HG03066 (cell line): Measurements from ENCODE around the gene ARF3.
A peak's percentile ranks its signal among the peaks of the same experiment; 100 is the strongest.

Source experiments
- ATAC-seq: cut with Tn5 transposase; IDR thresholded peaks from one replicate; pipeline ENCODE4 v1.9.1; 2021; ENCODE audit warnings: low read depth; ENCODE audit not compliant: unreplicated experiment

Gene ARF3

DNA sequence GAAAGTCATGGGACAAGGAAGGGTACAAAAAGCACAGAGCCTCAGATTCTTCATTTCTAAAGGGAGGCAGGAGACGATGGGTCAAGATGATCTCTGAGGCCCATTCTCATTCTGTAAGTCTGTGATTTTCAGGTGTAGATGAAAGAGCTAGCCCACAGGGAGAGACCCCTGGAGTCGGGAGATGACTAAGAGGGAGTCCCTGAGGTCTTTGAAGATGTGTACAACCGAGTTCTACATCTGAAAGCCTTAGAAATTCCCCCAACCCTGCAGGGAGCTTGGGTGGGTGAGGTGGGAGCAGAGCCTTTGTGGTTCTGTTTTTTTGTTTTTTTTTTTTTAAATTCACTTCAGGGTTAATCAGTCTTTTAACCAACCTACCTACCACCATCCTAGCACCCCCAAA lies 11.2 kb upstream of the ARF3 start:
- no peak for ATAC-seq

DNA sequence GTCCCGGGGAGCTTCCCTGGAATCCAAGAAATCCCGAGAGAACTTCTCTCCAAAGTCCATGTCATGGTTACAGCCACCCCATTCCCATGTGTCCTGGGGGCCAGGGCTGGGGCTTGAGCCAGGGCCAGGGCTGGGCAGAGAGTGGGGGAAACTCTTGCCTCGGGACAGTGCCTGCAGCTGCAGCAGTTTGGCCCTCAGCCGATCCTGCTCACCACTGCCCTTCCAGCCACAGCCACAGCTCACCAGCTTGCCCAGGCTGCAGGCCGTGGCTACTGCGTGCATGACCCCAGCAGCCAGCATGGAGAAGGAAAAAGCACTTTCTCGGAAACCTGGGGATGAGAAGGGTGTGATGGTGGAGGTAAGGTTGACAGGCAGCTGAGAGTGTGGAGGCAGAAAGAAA lies 10.7 kb upstream of the ARF3 start:
- ATAC-seq, result no peak

DNA sequence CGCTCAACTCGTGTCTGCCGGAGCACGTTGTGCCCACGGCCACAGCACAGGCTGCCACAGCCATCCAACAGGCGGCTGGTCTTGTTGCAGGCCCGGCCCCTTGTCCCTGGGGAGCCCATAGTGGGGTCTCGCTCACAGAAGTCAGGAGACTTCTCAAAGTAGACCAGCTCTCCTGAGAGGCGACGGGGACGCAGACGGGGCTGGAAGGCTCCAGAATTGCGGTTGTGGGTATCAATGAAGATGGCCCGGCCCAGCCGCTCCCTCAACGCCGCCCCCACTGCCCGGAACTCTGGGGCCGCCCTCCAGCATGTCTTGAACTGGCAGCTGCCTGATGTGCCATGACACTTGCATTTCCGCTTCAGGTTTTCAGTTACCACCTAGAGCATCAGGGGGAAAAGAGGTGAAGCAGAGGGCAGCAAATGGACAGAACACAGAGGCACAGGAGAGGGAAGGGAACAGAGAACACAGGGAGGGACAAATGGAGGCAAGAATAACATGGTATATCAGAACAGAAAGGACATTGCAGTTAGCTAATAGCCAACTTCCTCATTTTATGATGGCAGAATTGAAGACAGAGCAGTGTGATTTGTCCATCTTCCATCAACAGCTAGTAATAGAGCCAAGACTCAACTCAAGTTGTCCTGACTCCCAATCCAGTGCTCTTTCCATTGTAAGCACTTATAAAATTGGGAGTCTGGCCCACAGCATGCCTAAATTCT lies 9.0 kb upstream of the ARF3 start:
- ATAC-seq, result no peak

DNA sequence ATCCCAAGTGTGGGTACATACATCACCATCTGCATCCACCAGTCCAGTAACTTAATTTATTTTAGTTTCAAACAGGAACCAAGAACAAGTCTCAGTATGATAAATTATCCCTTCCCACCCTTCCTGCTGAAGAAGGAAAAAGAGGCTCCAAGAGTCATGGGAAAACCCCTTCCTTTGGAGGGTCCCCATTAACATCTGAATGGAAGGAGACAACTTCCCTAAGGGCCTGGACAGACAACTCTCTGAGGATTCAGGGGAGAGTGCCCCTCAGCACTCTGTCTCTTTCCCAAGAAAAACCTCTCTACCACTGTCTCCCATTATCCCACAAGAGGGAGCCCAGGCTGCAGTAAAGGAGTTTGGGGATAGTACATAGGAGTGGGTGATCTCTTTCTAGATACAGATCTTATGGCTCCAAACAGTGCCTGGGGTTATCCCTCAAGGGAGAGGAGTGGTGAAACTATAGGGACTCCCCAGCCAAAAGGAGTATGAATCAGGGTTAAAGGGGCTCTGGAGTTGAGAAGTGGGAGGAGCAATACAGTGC lies 8.1 kb upstream of the ARF3 start:
- ATAC-seq, result no peak

DNA sequence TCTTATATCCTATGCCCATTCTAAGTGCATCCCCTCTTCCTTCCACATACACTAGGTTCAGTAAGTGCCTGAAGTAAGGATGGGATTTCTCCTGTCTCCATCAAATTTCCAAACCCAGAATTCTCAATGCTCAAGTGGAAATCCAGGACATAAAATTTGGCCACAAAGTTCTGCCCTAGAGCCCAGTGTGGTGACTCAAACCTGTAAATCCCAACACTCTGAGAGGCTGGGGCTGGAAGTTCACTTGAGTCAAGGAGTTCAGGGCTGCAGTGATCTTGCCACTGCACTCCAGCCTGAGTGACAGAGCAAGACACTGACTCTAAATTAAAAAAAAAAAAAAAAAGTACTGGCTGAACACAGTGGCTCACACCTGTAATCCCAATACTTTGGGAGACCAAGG lies 4.5 kb upstream of the ARF3 start:
- no peak for ATAC-seq

DNA sequence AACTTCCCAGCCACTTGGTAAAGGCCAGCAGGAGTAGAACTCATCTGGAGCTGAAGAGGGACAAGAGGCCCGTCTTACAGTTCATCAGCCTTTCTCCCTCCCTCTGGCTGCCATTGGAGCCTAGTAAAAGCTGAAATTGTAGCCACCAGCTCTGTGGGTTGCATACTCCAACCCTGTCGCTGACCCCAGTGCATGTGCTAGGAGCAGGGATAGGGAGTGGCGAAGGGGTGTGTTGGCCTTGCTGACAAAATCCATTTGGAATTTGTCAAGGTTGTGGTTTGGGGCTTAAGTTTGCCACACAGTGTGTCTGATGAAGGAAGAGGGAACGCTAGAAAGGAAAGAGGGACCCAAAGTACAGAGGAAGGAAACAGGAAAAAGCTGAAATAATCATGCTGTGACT lies 4.0 kb upstream of the ARF3 start:
- no peak for ATAC-seq

DNA sequence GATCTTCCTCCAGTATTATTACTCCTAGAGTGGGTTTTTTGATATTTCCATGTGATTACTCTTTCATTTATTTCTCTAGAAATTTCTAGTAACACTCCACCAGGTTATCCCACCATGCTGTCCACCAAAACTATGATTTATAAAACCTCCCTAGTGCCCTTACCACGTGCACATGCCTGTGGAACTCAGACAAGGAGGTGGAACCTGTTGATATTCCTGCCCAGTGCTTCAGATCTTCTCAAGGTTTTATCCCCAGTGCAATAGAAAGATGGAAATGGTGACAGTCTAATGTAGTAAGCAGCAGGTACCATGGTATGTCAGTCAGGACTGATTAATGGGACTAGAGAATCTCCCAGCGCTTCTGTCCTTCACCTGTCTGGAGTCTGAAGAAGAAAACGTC lies 3.5 kb upstream of the ARF3 start:
- ATAC-seq, result no peak

DNA sequence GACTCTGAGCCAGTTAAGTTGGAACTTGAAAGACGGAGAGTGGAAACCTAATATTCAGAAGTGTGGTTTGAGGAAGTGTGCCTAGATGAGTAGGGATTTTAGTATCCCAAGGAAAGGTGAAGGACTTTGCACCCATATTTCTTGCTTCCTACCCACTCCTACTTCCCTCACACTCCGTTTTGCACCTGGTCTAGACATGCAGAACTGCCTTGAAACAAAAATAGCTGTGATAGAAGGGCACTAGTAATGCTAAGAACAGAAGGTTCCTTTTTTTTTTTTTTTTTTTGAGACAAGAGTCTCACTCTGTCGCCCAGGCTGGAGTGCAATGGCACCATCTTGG lies 732 bp upstream of the ARF3 start:
- no peak for ATAC-seq

DNA sequence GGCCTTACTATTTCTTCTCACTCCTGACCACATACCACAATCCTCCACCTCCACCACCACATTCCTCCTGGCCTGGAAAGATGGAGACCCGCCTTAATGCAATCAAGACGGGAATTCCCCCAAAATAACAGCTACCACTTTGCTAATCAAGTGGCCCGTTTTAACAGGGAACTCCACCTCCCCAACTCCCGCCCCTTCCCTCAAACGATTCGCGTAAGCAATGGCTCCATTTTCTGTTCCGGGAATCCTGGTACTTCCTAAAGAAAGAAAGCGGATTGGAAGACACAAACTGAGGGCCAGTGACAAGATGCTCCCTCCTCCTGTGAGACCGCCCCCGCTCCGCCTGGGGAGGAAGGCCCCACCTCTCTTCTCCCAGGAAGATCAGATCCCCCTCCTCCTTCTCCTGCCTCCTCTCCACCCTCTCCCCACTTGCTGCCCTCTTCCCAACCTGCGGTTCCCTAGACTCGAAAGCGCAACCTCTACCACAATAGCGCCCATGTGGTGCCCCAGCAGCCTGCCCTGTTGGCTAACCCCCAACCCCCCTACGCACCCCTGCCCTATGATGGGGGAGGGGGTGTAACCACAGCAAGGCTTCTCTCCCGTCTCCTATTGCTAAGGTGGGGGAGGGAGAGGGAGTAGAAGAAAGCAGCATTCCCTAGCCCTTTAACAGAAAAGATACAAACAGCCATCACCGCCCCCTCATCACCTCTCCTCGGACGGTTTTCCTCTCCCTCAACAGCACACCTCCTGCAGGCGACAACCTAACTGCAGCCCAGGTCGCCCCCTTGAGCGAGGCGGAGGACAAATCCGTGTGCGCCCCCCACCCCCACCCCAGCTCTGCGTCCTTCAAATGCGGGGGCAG lies 777 bp downstream of the ARF3 start:
- peak; percentile 7 for ATAC-seq

DNA sequence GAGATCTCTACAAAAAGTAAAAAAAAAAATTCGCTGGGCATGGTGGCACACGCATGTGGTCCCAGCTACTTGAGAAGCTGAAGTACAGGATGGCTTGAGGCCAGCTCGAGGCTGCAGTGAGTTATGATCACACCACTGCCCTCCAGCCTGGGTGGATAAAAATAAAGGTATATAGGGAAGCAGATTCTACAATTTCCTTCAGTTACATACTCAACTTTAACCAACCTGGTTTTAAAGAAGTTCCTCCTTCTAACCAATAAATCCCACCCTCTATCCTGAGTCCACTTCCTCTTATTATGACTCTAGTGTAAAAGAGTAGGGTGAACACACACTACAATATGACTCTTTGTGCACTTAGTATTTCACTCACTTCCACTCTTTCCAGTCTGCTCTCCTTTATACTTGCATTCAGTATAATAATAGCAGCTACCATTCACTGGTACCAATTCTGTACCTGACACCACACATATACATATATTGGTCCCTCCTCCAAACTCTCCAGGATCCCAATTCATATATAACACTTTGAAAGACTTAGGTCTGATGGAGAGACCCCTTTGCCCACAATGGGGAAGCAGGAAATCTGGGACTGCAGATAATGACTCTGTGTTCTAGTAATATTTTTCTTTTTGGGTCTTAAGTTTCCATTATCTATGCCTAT lies 2.3 kb downstream of the ARF3 start:
- no peak for ATAC-seq

DNA sequence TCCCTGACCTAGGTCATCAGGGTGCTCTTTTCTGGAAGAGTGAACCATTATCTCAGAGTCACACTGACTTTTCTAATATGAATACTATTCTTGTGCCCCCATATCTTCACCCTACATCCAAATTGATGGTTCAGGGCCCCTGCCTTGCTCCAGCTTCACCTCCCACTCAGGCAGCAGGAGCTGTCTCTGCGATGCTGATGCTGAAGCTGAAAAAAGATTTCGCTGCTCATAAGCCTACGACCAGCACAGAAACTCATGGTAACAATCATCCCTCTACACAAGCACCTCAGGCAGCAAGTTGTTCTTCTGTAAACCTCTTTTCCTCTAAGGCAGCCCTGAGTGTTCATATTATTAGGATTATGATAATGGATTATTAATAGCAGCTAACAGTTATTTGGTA lies 3.2 kb downstream of the ARF3 start:
- no peak for ATAC-seq

DNA sequence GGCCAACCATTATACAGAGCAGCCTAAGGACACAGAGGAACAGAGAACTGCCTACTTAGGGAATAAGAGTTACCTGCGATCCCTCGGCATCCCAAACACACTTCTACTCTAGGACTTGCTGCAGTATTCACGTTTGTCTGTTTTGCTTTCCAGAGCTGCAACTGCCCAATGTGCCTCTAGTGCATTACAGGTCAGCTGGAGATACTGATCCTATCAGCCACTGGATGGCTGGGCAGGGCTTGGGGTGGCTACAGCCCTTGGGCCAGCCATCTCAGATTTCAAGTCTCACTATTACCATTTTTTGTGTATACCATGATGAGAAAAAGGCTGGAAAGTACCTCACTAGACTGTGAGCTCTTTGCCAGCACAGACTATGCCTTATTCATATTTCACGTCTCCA lies 4.6 kb downstream of the ARF3 start:
- no peak for ATAC-seq

DNA sequence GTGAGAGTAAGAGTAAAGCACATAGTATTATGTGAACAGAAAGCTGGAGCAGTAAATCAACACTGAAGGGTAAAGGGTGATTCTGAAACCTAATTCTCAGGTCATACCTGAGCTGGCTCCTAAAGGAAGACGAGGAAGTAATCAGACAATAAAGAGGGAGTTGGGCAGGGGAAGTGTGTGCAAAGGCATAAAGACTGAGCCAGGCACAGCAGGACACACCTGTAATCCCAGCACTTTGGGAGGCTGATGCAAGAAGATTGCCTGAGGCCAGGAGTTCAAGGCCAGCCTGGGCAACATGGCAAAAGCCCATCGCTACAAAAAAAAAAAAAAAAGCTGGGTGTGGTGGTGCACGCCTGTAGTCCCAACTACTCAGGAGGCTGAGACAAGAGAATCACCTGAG lies 9.6 kb downstream of the ARF3 start:
- ATAC-seq, result no peak

DNA sequence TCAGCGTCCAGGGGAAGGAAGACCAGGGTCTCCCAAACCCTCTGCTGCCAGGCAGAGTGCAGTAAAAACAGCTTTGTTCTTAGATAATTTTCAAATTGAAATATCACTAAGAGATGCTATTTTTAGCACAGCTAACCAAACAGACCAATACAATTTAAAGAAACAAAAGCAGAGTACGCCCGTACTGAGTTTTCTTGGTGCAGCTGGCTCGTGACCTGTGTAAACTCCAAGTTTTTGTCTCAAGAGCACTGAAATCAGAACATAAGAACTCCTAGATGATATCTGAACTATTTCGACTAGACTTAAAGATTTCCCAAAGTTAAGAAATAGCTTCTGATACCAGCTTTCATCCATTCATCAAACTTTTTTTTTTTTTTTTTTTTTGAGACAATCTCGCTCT lies 10.3 kb downstream of the ARF3 start:
- no peak for ATAC-seq

DNA sequence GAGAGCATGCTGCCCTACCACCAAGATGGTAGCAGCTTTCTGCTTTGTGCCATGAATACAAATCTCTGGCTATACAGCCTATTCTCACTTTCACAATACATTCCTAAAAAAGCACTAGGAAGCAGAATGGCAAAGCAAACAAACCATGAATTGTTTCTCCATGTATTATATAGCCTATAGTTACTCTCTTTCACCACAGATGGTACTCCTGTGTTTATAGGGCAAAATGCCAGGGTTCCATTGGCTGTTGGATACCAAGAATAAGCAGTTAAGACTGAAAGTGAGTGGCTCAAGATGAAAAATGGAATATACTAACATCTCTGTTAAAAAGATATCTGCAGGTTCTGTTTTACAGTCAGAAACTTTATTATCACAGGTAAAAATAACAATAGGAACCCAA lies 11.1 kb downstream of the ARF3 start:
- no peak for ATAC-seq

DNA sequence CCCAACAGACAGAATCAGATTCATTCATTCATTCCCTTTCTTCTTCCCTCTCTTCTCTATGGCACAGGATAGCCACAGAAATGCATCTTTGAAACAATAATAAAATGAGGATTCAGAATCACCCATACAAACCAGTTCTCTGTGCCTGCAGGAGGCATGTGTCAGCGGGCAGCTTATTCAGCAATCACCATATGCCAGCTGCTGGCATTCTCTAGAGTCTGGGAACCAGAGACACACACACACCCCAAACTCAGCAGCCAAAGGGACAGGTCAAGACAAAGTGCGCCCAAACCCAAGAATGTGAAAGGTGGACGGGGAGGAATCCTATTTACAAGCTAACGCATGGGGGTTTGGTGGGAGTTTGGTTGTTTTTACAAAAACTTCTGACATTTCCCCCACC lies 14.1 kb downstream of the ARF3 start:
- ATAC-seq, result no peak

DNA sequence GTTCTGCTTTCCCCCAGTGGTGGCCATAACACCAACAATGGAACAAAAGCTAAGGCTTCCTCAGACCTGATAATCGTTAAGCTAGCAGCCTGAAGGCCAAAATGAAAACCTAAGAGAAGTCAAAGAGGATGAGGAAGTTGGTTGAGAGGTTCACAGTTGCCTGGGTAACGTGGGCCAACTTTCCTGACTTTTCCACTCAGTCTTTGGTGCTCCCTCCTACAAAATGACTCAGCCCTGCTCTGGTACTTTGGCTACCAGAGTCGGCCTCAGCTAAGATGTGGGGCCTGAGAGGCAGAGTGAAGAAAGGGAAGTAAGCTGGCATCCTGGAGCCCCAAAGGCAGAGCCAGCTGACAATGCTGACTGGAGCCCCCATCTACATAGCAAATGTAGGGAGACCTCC lies 17.1 kb downstream of the ARF3 start:
- ATAC-seq, result no peak

DNA sequence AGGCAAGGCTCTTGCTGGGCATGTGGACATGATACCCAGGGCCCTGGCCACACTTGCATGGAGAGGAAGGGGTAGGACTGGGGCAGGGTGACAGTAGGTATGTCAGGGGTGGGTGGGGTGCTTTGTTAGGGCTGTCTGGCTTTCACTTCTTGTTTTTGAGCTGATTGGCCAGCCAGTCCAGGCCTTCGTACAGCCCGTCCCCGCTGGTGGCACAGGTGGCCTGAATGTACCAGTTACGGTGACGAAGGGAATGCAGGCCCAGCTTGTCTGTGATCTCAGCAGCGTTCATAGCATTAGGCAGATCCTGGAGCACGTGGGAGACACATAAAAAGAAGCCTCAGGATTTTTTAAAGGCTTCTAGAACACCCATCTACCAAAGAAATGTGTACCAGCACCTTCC lies 18.5 kb downstream of the ARF3 start:
- no peak for ATAC-seq

DNA sequence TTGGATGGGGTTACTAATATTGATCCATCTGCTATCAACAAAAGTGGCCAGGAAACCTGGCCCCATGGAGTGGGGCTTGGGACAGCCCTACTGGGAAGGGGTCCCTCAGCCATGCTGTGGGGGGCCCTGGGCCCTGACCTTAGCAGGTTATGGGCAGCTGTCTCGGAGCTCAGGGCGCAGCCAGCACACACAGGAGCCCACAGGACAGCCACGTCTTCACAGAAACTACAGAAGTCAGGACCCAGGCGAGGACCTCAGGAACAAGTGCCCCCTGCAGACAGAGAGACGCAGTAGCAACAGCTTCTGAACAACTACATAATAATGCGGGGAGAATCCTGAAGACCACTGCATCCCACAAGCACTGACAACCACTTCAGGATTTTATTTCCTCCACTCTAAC lies 20.1 kb downstream of the ARF3 start:
- ATAC-seq, result no peak

DNA sequence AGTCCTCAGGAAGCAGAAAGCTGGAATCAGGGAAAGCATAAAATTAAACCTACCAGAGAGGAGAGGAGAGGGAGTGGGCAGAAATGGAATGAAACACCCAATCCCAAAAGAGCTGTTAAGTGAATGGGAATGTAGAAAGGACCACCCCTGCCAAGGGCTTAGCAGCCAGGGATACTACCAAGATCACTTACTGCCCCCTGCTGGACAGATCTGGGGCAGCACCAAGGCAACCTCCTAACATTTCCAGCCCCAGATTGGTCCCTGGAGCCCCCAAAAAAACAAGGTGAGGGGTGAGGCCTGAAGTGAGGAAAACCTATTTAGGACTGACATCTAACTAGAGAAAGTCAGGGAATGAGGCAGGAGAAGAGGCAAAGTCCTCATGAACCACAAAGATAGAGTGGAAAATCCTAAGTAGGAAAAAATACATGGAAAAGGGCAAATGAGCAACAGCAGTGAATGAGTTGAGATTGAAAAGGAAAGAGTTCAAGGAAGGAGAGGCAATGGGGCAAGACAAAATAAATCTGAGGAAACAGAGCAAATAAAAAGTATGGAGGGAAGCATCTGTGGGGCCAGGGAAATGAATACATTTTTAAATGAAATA lies 20.8 kb downstream of the ARF3 start:
- no peak for ATAC-seq

DNA sequence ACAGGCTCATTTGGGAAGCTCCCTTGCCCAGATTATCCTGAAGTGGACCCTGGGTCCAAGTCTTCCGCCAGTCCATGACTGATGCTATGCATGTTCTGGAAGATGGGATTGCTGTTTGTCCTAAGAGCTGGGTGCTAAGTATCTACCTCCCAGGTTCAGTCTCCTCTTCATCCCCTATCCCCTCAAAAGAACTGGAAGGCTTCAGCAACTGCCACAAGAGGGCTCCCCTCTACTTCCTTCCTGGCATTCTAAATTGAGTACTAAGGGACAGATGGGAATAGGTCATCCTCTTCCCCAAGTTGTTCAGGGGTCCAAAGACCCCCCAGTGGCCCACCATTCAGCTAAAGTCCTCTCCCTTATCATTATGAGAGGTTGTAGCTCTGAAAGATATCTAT lies 23.0 kb downstream of the ARF3 start:
- ATAC-seq, result no peak
